Epithelial cell of esophagus (primary cell): ENCODE measurements around the gene SUSD2.
"Not testable (repeated sequence)": the region's sequence is repeated elsewhere in the genome, so short reads cannot be mapped to it uniquely, and the experiment has no call there.

ENCODE experiments used
- DNase-seq: peaks from one replicate; pipeline ENCODE4 v3.0.0; 2010; ENCODE audit warnings: low read depth
- H3K4me3 ChIP-seq: 2 replicates; pipeline ENCODE4 v1.5.1; 2011; ENCODE audit warnings: mild to moderate bottlenecking, low read length, control low read depth
- TF ChIP-seq, protein P1 (sequence below): IDR thresholded peaks from 2 replicates; pipeline ENCODE4 v1.5.1; 2011; ENCODE audit warnings: low read depth, mild to moderate bottlenecking, low read length, control low read depth, inconsistent platforms; ENCODE audit not compliant: insufficient read depth; ENCODE audit errors: missing control alignments

SUSD2 gene

DNA sequence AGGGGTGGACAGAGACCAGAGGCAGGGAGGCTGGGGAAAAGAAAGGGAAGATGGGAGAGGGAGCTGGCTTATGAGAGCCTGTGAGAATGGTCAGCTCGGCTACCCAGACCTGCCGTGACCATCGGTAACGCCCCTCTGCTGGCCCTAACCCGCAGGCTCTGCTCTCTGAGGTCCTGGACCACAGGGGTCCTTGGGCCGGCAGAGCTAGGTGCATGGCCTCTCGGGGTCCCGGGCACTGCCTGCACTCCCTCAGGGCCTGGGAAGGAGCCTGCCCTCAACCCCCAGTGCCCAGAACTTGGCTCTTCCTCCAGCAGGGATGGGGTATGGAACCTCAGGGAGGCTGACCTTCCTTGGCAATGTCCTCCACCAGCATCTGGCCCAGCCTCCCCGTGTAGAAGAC, 50.4 kb downstream of the SUSD2 start:
- TF ChIP-seq, protein P1, sequence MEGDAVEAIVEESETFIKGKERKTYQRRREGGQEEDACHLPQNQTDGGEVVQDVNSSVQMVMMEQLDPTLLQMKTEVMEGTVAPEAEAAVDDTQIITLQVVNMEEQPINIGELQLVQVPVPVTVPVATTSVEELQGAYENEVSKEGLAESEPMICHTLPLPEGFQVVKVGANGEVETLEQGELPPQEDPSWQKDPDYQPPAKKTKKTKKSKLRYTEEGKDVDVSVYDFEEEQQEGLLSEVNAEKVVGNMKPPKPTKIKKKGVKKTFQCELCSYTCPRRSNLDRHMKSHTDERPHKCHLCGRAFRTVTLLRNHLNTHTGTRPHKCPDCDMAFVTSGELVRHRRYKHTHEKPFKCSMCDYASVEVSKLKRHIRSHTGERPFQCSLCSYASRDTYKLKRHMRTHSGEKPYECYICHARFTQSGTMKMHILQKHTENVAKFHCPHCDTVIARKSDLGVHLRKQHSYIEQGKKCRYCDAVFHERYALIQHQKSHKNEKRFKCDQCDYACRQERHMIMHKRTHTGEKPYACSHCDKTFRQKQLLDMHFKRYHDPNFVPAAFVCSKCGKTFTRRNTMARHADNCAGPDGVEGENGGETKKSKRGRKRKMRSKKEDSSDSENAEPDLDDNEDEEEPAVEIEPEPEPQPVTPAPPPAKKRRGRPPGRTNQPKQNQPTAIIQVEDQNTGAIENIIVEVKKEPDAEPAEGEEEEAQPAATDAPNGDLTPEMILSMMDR = no peak
- H3K4me3 ChIP-seq = no peak overlapping the region
- DNase-seq = no peak

DNA sequence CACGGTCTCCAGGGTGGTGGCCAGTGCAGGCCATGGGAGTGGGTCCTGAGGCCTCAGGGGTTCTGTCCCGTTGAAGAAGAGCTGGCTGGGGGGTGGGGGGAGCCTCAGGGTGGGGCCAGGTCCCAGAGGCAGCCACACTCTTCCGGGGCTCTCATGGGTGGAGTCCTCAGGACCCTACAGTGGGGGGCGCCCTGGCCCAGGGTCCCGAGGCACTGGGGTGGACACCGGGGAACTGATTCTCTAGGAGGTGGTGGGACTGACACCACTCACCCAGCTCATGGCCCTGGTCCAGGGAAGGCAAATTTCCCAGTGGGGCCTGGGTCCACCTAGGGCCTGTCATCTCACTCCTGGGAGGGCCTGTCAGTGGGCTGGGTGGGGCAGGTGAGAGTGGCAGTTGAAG, 50.8 kb downstream of the SUSD2 start:
- no peak for DNase-seq
- no peak overlapping the region for H3K4me3 ChIP-seq
- TF ChIP-seq, protein P1 = no peak

DNA sequence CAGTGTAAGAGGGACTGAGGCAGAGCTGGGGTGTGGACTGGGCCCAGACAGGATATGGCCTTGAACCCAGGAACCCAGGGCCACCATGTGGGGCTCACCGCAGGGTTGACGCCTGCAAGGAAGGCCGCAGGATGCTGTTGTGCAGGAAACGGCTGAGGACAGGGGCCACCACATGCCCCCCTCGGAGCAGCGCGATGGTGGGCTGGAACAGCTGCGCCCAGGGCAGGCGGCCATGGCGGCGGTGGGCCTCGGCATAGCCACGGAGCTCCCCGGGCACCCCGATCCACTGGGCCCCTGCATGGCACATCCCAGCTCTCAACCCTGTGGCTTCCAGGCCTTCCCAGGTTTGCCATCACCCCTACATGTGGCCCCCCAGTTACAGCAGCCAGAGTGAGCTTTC, 51.4 kb downstream of the SUSD2 start:
- H3K4me3 ChIP-seq = no peak overlapping the region
- no peak for DNase-seq
- TF ChIP-seq, protein P1 = no peak

DNA sequence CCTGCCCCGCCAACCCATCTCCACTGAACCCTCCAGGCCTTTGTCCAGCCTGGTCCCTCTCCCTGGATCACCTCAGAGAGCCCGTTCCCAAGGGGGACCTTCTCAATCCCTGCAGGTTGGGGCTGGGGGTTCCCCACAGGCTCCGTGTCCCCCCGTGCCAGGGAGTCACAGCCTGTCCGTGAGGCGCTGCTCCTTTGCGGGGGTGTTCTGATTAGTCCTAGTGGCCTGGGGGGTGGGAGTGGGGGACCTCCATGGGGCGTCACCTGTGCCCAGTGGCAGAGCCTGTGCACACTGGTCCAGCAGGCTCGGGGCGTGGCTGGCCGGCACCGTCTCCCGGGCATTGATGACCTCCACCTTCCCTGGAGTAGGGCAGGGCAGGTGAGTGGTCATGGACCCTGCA, 51.9 kb downstream of the SUSD2 start:
- TF ChIP-seq, protein P1 = no peak
- H3K4me3 ChIP-seq = no peak overlapping the region

DNA sequence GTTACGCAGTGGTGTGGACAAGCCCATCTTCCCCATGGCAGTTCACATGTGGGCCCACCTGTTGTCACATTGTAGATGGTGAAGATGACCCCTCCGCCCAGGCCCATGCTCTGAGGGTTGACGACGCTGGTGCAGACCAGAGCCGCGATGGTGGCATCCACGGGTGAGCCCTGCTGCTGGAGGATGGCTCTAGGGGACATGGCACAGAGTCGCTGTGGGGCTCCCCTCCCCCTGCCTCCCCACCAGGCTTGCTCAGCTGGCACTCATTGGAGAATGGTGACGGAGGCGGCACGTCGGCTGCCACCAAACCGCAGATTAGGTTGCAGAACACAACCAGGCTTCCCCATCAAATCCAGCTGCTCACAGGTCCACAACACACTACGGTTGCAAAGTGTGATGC, 52.5 kb downstream of the SUSD2 start:
- TF ChIP-seq, protein P1 = no peak
- DNase-seq = no peak
- no peak overlapping the region for H3K4me3 ChIP-seq

More for the DNA sequence above, 51.9 kb downstream of the SUSD2 start:
- no peak for DNase-seq

DNA sequence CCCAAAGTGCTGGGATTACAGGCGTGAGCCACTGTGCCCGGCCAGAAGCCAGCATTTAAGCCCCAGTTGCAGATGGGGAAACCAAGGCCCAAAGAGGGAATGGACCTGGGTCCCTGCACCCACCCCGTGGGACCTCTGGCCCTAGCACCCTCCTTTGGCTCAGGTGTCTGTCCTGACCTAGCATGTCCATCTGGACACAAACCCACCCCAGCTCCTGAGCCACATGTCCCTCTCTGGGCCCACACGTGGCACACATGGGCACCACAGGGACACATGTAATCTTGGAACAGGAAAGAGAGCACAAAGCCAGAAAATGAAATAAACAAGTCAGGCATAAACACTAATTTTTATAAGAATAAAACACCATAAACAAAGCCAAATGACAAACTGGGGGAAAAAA, 54.0 kb downstream of the SUSD2 start:
- H3K4me3 ChIP-seq = no peak overlapping the region
- DNase-seq = no peak
- TF ChIP-seq, protein P1 = no peak

DNA sequence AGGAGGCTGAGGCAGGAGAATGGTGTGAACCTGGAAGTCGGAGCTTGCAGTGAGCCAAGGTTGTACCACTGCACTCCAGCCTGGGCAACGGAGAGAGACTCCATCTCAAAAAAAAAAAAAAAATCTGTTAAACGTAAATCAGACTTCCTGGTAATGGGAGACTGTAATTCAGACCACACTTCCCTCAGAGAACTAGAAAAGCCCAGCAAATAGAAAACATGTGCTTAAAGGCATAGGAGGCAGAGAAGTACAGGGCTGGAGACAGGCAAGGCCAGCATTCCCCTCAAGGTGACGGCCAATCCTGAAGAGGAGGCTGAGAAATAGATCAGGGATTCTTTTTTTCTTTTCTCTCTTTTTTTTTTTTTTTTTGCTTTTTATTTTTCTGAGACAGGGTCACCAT, 55.4 kb downstream of the SUSD2 start:
- no peak for DNase-seq
- TF ChIP-seq, protein P1 = no peak
- H3K4me3 ChIP-seq = no peak overlapping the region

DNA sequence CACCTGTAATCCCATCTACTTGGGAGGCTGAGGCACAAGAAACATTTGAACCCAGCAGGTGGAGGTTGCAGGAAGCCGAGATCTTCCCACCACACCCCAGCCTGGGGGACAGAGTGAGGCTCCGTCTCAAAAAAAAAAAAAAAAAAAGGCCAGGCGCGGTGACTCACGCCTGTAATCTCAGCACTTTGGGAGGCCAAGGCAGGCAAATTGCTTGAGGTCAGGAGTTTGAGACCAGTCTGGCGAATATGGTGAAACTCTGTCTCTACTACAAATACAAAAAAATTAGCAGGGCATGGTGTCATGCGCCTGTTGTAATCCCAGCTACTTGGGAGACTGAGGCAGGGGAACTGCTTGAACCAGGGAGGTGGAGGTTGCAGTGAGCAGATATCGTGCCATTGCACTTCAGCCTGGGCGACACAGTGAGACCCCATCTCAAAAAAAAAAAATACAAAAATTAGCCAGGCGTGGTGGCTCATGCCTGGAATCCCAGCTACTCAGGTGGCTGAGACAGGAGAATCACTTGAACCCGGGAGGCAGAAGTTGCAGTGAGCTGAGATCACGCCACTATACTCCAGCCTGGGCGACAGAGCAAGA, 56.9 kb downstream of the SUSD2 start:
- DNase-seq = peak; percentile 14
- H3K4me3 ChIP-seq = not testable (repeated sequence)
